Activated CD8-positive, alpha-beta T cell treated with anti-CD3 and anti-CD28 coated beads for 36 hours (primary cell): ENCODE measurements around the gene TMEM234. TPM values are rescaled to one million over a fixed set of nuclear protein-coding genes. Genes with fewer than 3 reads are reported as not detected.

Experiments
- ATAC-seq: fragments of 200-7000 bp; cut with Tn5 transposase; one replicate; pipeline ENCODE4 v1.10.0; 2021; ENCODE audit warnings: mild to moderate bottlenecking, moderate library complexity
- CTCF ChIA-PET: fragments of 350-600 bp; sonication (Branson Sonifier 250); formaldehyde crosslinking; loops from one replicate; lab custom pipeline; 2021; ENCODE audit warnings: antibody characterized with exemption; lab: Charles Lee
- POLR2A ChIA-PET: fragments of 350-600 bp; sonication (Branson Sonifier 250); formaldehyde crosslinking; loops from one replicate; lab custom pipeline; 2021; ENCODE audit warnings: antibody characterized with exemption; lab: Charles Lee
- DNase-seq: peaks from one replicate; pipeline ENCODE4 v3.0.0-alpha.2; 2020
- H3K27ac Mint-ChIP-seq: one replicate; pipeline ENCODE4 v1.8.0; 2021; ENCODE audit warnings: mild to moderate bottlenecking, mixed read lengths
- H3K27me3 Mint-ChIP-seq: one replicate; pipeline ENCODE4 v1.8.0; 2021; ENCODE audit warnings: mixed read lengths
- H3K36me3 Mint-ChIP-seq: one replicate; pipeline ENCODE4 v1.8.0; 2021; ENCODE audit warnings: low read depth, mixed read lengths
- H3K4me1 Mint-ChIP-seq: one replicate; pipeline ENCODE4 v1.8.0; 2021; ENCODE audit warnings: low read depth, mixed read lengths
- H3K4me3 Mint-ChIP-seq: one replicate; pipeline ENCODE4 v1.8.0; 2021; ENCODE audit warnings: mild to moderate bottlenecking, moderate library complexity, mixed read lengths
- H3K9me3 Mint-ChIP-seq: one replicate; pipeline ENCODE4 v1.8.0; 2021; ENCODE audit warnings: mixed read lengths
- intact Hi-C: fragments of 100-400 bp; cut with micrococcal nuclease; formaldehyde crosslinking; loops from one replicate; pipeline ENCODE4 v1.10.0; 2022
- total RNA-seq, 2 experiments: library from RNA; stranded (reverse); gene quantifications; one replicate each; pipeline ENCODE4 v1.2.3, GENCODE V29; 2021
- TF ChIP-seq, protein P1 (sequence below): fragments of 200-600 bp; IDR thresholded peaks from one replicate; pipeline ENCODE4 v1.8.0; 2022; ENCODE audit warnings: antibody characterized with exemption, mild to moderate bottlenecking

The TMEM234 gene
- 1 to 10 TPM; 6.9 to 7.7 TPM for total RNA-seq

GRCh38 chr1:32221980-32222755, at the start of gene TMEM234, which contains the start of gene EIF3I:
TMEM234 (minus strand) TSS chr1:32222353; CDS start chr1:32222322, 31 bp downstream.
EIF3I (plus strand) TSS chr1:32222407; CDS start chr1:32222442, 35 bp downstream.
- Mint-ChIP-seq H3K27ac (peak within 1 kb of the TSS; percentile 98), H3K36me3 (peaks cover 27% of the 10 kb centered on the region), H3K4me3 (peak within 1 kb of the TSS; percentile 96), H3K4me1 (peaks cover 33% of the 10 kb centered on the region), H3K27me3 (no peaks in the 10 kb centered on the region), H3K9me3 (no peaks in the 10 kb centered on the region)
- POLR2A ChIA-PET = interaction anchor here (0.7 to 2.1 kb wide), 6 partner anchors 10 to 215 kb away, joined by 3 to 8 read pairs (median 4); partner anchors contain the start of gene MARCKSL1
- CTCF ChIA-PET = interaction anchor here (2.3 kb wide), 1 partner anchor 27 kb away, joined by 12 read pairs; no protein-coding TSS in a partner anchor
- ATAC-seq (peak; percentile 95), DNase-seq (peak; percentile 96)
- TF ChIP-seq, protein P1, sequence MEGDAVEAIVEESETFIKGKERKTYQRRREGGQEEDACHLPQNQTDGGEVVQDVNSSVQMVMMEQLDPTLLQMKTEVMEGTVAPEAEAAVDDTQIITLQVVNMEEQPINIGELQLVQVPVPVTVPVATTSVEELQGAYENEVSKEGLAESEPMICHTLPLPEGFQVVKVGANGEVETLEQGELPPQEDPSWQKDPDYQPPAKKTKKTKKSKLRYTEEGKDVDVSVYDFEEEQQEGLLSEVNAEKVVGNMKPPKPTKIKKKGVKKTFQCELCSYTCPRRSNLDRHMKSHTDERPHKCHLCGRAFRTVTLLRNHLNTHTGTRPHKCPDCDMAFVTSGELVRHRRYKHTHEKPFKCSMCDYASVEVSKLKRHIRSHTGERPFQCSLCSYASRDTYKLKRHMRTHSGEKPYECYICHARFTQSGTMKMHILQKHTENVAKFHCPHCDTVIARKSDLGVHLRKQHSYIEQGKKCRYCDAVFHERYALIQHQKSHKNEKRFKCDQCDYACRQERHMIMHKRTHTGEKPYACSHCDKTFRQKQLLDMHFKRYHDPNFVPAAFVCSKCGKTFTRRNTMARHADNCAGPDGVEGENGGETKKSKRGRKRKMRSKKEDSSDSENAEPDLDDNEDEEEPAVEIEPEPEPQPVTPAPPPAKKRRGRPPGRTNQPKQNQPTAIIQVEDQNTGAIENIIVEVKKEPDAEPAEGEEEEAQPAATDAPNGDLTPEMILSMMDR = no peak
- intact Hi-C loops = no loop called here

- peaks cover 62% of the 10 kb centered on the region for H3K4me1 Mint-ChIP-seq
- TF ChIP-seq, protein P1 = no peak
- ChIA-PET POLR2A (interaction anchor here (1.9 to 9.1 kb wide), 2 partner anchors 18 to 21 kb away, joined by 6 to 93 read pairs; partner anchors contain the start of gene LCK), CTCF (interaction anchor here (1.0 kb wide), 2 partner anchors 12 to 18 kb away, joined by 3 to 5 read pairs; partner anchors contain the start of gene LCK)
- ATAC-seq = no peak
- DNase-seq = no peak
- intact Hi-C loops = no loop called here
- H3K4me3 Mint-ChIP-seq = no peak overlapping the region
- H3K9me3 Mint-ChIP-seq = no peaks in the 10 kb centered on the region
- H3K27me3 Mint-ChIP-seq = no peaks in the 10 kb centered on the region
- H3K27ac Mint-ChIP-seq = peak overlapping the region; percentile 86
- H3K36me3 Mint-ChIP-seq = peaks cover 53% of the 10 kb centered on the region
Measured at GRCh38 chr1:32269744-32270143, 47.6 kb upstream of the TMEM234 start.

- ChIA-PET CTCF (interaction anchor here (1.2 kb wide), 1 partner anchor 14 kb away, joined by 3 read pairs; no protein-coding TSS in a partner anchor), POLR2A (interaction anchor here (9.1 kb wide), 1 partner anchor 15 kb away, joined by 93 read pairs; the partner anchor contains the start of gene LCK)
- Mint-ChIP-seq H3K27ac (peak overlapping the region; percentile 98), H3K9me3 (no peaks in the 10 kb centered on the region), H3K4me1 (peaks cover 55% of the 10 kb centered on the region), H3K4me3 (peak overlapping the region; percentile 42), H3K36me3 (peaks cover 50% of the 10 kb centered on the region), H3K27me3 (no peaks in the 10 kb centered on the region)
- DNase-seq (no peak), ATAC-seq (peak; percentile 35)
- intact Hi-C loops = no loop called here
- TF ChIP-seq, protein P1 = no peak
Measured at GRCh38 chr1:32266921-32267591, 44.9 kb upstream of the TMEM234 start.

DNA sequence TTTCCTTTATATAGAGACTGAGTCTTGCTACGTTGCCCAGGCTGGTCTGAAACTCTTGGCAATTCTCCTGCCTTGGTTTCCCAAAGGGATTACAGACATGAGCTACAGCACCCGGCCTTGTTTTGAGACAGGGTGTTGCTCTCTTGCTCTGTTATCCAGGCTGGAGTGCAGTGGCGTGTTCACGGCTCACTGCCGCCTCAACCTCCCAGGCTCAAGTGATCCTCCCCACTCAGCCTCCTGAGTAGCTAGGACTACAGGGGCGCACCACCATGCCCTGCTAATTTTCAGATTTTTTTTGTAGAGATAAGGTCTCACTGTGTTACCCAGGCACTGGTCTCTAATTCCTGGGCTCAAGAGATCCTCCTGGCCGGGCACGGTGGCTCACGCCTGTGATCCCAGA, 43.7 kb upstream of the TMEM234 start:
- Mint-ChIP-seq H3K4me1 (peaks cover 44% of the 10 kb centered on the region), H3K27ac (peak overlapping the region; percentile 89), H3K9me3 (no peaks in the 10 kb centered on the region), H3K36me3 (peaks cover 41% of the 10 kb centered on the region), H3K4me3 (no peak overlapping the region), H3K27me3 (no peaks in the 10 kb centered on the region)
- CTCF ChIA-PET = interaction anchor here (1.6 to 2.2 kb wide), 6 partner anchors 8 to 50 kb away, joined by 3 to 13 read pairs (median 4); partner anchors contain the start of gene LCK
- intact Hi-C loops = no loop called here
- DNase-seq (no peak), ATAC-seq (no peak)
- POLR2A ChIA-PET = interaction anchor here (0.6 to 9.1 kb wide), 3 partner anchors 14 to 66 kb away, joined by 3 to 93 read pairs (median 5); partner anchors contain the start of gene LCK
- TF ChIP-seq, protein P1 = no peak
